ENCODE data around the gene PPP2CA. TPM values are rescaled to one million over a fixed set of nuclear protein-coding genes. Genes with fewer than 3 reads are reported as not detected.

PPP2CA gene
- total and polyA plus RNA-seq, 9 of the 15 experiments (the other 6 are each of a cell fraction or from before 2014, with no cell fraction given), result 23.0 to 257 (median 109) TPM

DNA sequence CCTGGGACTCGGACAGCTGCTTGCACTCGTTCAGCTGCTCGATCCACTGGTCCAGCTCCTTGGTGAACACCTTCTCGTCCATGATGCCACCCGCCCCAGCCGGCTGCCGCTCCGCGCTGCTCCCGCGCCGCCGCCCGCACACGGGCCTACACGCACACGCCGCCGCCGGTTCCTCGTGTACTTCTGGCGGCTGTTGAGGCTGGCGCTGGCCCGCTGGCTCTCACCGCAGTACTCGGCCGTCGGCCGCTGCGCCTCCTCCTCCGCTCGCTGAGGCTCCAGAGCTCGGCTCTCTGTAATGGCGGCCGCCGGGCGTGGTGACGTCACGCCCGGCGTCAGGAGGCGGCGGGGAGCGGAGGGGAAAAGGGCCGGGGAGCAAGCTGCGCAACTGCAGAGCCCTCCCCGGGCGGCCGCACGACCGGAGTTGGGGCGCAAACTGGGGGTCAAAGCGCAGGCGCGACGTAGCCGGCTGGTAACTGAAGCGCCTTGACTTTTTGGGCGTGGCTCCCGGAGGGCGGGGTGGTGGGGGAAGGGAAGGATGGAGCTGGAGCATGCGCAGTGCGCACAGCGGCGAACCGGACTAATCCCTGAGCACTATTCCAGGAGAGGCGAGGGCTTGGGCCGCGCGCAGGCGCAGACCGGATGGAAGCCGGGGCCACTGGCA, at the start of gene PPP2CA (continued):
- TF ChIP-seq, protein P1, sequence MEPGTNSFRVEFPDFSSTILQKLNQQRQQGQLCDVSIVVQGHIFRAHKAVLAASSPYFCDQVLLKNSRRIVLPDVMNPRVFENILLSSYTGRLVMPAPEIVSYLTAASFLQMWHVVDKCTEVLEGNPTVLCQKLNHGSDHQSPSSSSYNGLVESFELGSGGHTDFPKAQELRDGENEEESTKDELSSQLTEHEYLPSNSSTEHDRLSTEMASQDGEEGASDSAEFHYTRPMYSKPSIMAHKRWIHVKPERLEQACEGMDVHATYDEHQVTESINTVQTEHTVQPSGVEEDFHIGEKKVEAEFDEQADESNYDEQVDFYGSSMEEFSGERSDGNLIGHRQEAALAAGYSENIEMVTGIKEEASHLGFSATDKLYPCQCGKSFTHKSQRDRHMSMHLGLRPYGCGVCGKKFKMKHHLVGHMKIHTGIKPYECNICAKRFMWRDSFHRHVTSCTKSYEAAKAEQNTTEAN (CRISPR knock-in tag; IDR thresholded peaks at IDR 0.05), result no peak
- TF ChIP-seq CBFA2T2 (conservative IDR thresholded peaks at IDR 0.05), result no peak
- TF ChIP-seq RAD21 (CRISPR knock-in tag; conservative IDR thresholded peaks at IDR 0.05 in 1 of 2, IDR thresholded peaks at IDR 0.05 in 1 of 2), result no peak
- TF ChIP-seq ZNF197 (CRISPR knock-in tag; IDR thresholded peaks at IDR 0.05; ENCODE audit: low read depth), result no peak
- 0 out of 2 replicates have a peak, but pooled peaks have one; percentile 11 for TF ChIP-seq ZNF384 (IDR thresholded peaks at IDR 0.05; ENCODE audit: low read depth, low read length)
- TF ChIP-seq NFRKB (IDR thresholded peaks at IDR 0.05; ENCODE audit: low read depth), result peak; percentile 85; the same call in 1 of the 2 replicates
- peak in 1 of 2 experiments; percentile 66; a peak in 1 of 4 replicates for TF ChIP-seq SRF (CRISPR knock-in tag; IDR thresholded peaks at IDR 0.05)
- TF ChIP-seq BDP1 (IDR thresholded peaks at IDR 0.05; ENCODE audit: insufficient read depth, insufficient read length), result no peak
- 0 out of 2 replicates have a peak, but pooled peaks have one; percentile 51 for TF ChIP-seq LARP7 (IDR thresholded peaks at IDR 0.05)
- TF ChIP-seq RCOR1 (IDR thresholded peaks at IDR 0.05; ENCODE audit: borderline replicate concordance in 1 of 2, low read depth in 2 of 2, low read length in 2 of 2), result peak in 1 of 2 experiments; percentile 9; a peak in 2 of 4 replicates
- TF ChIP-seq GABPB1 (CRISPR knock-in tag; IDR thresholded peaks at IDR 0.05), result no peak; the same call in 1 of the 2 replicates
- peak; percentile 97 for TF ChIP-seq ATF7 (IDR thresholded peaks at IDR 0.05)
- no peak for TF ChIP-seq ZFP36 (IDR thresholded peaks at IDR 0.05; ENCODE audit: low read depth, low read length, partially characterized antibody)
- peak; percentile 39; the same call in 1 of the 2 replicates for TF ChIP-seq FOSL1 (tag; conservative IDR thresholded peaks at IDR 0.05)
- TF ChIP-seq MLLT1 (IDR thresholded peaks at IDR 0.05), result peak in 1 of 2 experiments; percentile 82; a peak in 1 of 4 replicates
- no peak for TF ChIP-seq XRCC3 (IDR thresholded peaks at IDR 0.05)
- peak; percentile 81 to 97 (median 95) for TF ChIP-seq YY1 (IDR thresholded peaks at IDR 0.05; ENCODE audit: borderline replicate concordance in 1 of 3, control insufficient read depth in 1 of 3, extremely low read depth in 1 of 3, insufficient read depth in 3 of 3, insufficient read length in 1 of 3, insufficient replicate concordance in 2 of 3, low read depth in 1 of 3, low read length in 2 of 3)
- no peak for TF ChIP-seq ZFP91 (CRISPR knock-in tag; IDR thresholded peaks at IDR 0.05)
- TF ChIP-seq HNRNPLL (IDR thresholded peaks at IDR 0.05; ENCODE audit: low read depth, low read length, poor library complexity, severe bottlenecking), result peak; percentile 93
- TF ChIP-seq SMAD1 (IDR thresholded peaks at IDR 0.05; ENCODE audit: low read depth, low read length, partially characterized antibody), result peak; percentile 24
- no peak for TF ChIP-seq HNRNPUL1 (IDR thresholded peaks at IDR 0.05; ENCODE audit: low read length)
- no peak for TF ChIP-seq SNRNP70 (optimal IDR thresholded peaks at IDR 0.05; ENCODE audit: low read depth, low read length)
- TF ChIP-seq ZNF311 (CRISPR knock-in tag; IDR thresholded peaks at IDR 0.05), result no peak
- TF ChIP-seq ZNF124 (CRISPR knock-in tag; IDR thresholded peaks at IDR 0.05), result no peak

Data from K562 (cell line).